Thoracic aorta (tissue), 2 donors: ENCODE results near the gene DACT2. TPM values are rescaled to one million over a fixed set of nuclear protein-coding genes. Genes with fewer than 3 reads are reported as not detected.
"Not testable (repeated sequence)": the region's sequence is repeated elsewhere in the genome, so short reads cannot be mapped to it uniquely, and the experiment has no call there.

Experiments
- ATAC-seq: fragments of 150-250 bp; one replicate; pipeline ENCODE4 v1.8.0; 2017; ENCODE audit warnings: low read depth; ENCODE audit not compliant: insufficient number of reproducible peaks, low FRiP score
- DNase-seq: peaks from one replicate; pipeline ENCODE4 v3.0.0-alpha.2; 2020; ENCODE audit warnings: low spot score
- H3K27ac ChIP-seq, 2 donors: fragments of 200-600 bp; sonication (generic); 1 replicate in 1 of 2; 2 replicates in 1 of 2; pipeline ENCODE4 v1.5.1; 2016; ENCODE audit warnings: mild to moderate bottlenecking in 2 of 2, moderate library complexity in 2 of 2
- H3K27me3 ChIP-seq: fragments of 200-600 bp; sonication (generic); replicated peaks from 2 replicates; pipeline ENCODE4 v1.6.0; 2016; ENCODE audit warnings: mild to moderate bottlenecking; ENCODE audit not compliant: insufficient read depth
- H3K36me3 ChIP-seq: fragments of 200-600 bp; sonication (generic); one replicate; pipeline ENCODE4 v1.5.1; 2016
- H3K4me1 ChIP-seq, 2 donors: fragments of 200-600 bp; sonication (generic); 1 replicate in 1 of 2; 2 replicates in 1 of 2; pipeline versions ENCODE4 v1.5.1 to v1.6.0; 2016; ENCODE audit warnings: low read depth in 2 of 2, mild to moderate bottlenecking in 1 of 2; ENCODE audit not compliant: control insufficient read depth in 1 of 2
- H3K4me3 ChIP-seq: fragments of 200-600 bp; sonication (generic); 2 replicates; pipeline ENCODE4 v1.5.1; 2016; ENCODE audit warnings: mild to moderate bottlenecking
- H3K9me3 ChIP-seq: fragments of 200-600 bp; sonication (generic); 2 replicates; pipeline ENCODE4 v1.5.1; 2016
- CTCF ChIP-seq: fragments of 200-600 bp; sonication (generic); IDR thresholded peaks from one replicate; pipeline ENCODE4 v1.5.1; 2019; ENCODE audit warnings: antibody characterized with exemption
- total RNA-seq, 2 donors: library from RNA; depleted of rRNA; stranded (reverse); fragments of >200 nt; gene quantifications; one replicate each; pipeline versions ENCODE4 v1.1.0 to v1.2.3, GENCODE V29; 2016

Gene DACT2
- total RNA-seq, 2 donors from 2014 or later, result 0.28 to 0.41 TPM

- Histone ChIP-seq H3K27me3 (no peaks in the 10 kb centered on the region), H3K4me1 (no peaks in the 10 kb centered on the region)
- no peak for DNase-seq
Measured at GRCh38 chr6:168281826-168282225, 37.8 kb downstream of the DACT2 start.

GRCh38 chr6:168281314-168281713 lies 38.3 kb downstream of the DACT2 start:
- H3K9me3 ChIP-seq, H3K4me1 ChIP-seq, H3K27ac ChIP-seq, ATAC-seq, H3K4me3 ChIP-seq, H3K36me3 ChIP-seq, H3K27me3 ChIP-seq, DNase-seq: not testable (repeated sequence)

More at GRCh38 chr6:168281826-168282225, 37.8 kb downstream of the DACT2 start:
- no peaks in the 10 kb centered on the region for H3K36me3 ChIP-seq
- no peaks in the 10 kb centered on the region for H3K9me3 ChIP-seq
- no peak for TF ChIP-seq CTCF
- no peak overlapping the region for H3K27ac ChIP-seq
- no peak for ATAC-seq
- H3K4me3 ChIP-seq, result no peak overlapping the region

- Histone ChIP-seq H3K4me3 (no peak overlapping the region), H3K27ac (no peak overlapping the region), H3K9me3 (no peaks in the 10 kb centered on the region), H3K36me3 (no peaks in the 10 kb centered on the region), H3K4me1 (no peaks in the 10 kb centered on the region), H3K27me3 (no peaks in the 10 kb centered on the region)
- no peak for TF ChIP-seq CTCF
- ATAC-seq, result no peak
- no peak for DNase-seq
Measured at GRCh38 chr6:168280899-168281245, 38.7 kb downstream of the DACT2 start.

GRCh38 chr6:168280020-168280898 lies 39.3 kb downstream of the DACT2 start:
- no peaks in the 10 kb centered on the region for H3K36me3 ChIP-seq
- H3K27me3 ChIP-seq, result no peaks in the 10 kb centered on the region
- DNase-seq (no peak), ATAC-seq (no peak)
- no peaks in the 10 kb centered on the region for H3K9me3 ChIP-seq
- no peak overlapping the region for H3K27ac ChIP-seq
- no peak overlapping the region for H3K4me3 ChIP-seq
- H3K4me1 ChIP-seq, result no peaks in the 10 kb centered on the region
- TF ChIP-seq CTCF, result no peak

- Histone ChIP-seq H3K27me3 (no peaks in the 10 kb centered on the region), H3K36me3 (no peaks in the 10 kb centered on the region), H3K27ac (no peak overlapping the region), H3K4me3 (no peak overlapping the region), H3K9me3 (no peaks in the 10 kb centered on the region), H3K4me1 (no peaks in the 10 kb centered on the region)
- ATAC-seq (no peak), DNase-seq (no peak)
- no peak for TF ChIP-seq CTCF
Measured at GRCh38 chr6:168279403-168279935, 40.1 kb downstream of the DACT2 start.
